SH-SY5Y (cell line): ENCODE results near the gene GALK1.

Source experiments
- GATA2 ChIP-seq: IDR thresholded peaks from 2 replicates; pipeline ENCODE4 v1.6.1; 2011; ENCODE audit warnings: mild to moderate bottlenecking, low read depth, low read length
- GATA3 ChIP-seq: IDR thresholded peaks from 2 replicates; pipeline ENCODE4 v1.6.1; 2011; ENCODE audit warnings: low read depth, mild to moderate bottlenecking, low read length, moderate library complexity

DNA sequence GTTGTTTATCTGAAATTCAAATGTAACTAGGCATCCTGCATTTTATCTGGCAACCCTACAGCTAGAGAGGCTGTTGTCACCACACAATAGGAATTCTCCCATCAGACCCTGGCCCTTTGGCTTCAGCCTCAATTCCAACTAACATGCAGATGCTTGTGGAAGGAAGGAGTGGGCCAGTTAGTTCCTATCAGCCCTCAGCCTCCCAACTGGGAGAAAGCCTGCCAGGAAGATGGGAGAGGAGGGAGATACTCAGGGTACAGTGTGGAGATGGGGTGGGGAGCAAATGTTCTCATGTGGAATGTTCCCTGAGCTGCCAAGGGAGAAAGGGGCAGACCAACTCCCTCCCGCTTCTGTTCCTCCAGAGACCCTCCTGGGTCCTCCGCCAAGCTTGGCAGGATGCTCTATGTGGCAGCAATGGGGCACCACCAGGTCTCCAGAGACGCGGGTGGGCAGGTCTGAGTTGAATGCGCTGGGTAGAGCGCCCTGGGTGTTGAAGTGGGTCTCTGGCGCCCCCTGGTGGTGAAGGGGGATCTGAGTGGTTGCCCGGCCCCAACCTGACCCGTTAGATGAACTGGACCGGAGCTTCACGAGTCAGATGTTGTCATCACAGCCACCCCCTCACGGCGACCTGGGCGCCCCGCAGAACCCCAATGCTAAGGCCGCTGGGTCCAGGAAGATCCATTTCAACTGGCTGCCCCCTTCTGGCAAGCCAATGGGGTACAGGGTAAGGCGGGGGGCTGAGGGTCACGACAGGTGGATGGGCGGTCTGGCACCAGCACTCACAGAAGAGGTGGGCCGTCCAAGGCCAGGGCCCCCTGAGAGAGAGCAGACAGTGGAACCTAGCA, 15.2 kb downstream of the GALK1 start:
- TF ChIP-seq GATA2 (no peak), GATA3 (no peak)
